HCT116 (cell line): ENCODE data around the gene KIFC3. TPM values are rescaled to one million over a fixed set of nuclear protein-coding genes. Genes with fewer than 3 reads are reported as not detected.

ENCODE experiments used
- ATAC-seq: fragments of 200-7000 bp; cut with Tn5 transposase; 2 replicates; pipeline ENCODE4 v1.9.1; 2020; ENCODE audit warnings: mild to moderate bottlenecking, moderate library complexity
- BruUV-seq: library from RNA; stranded (reverse); fragments of 400-500 nt; replicated peaks from 2 replicates; lab custom pipeline; 2021; lab: Mats Ljungman, UMichigan
- CTCF ChIA-PET: fragments of 300-600 bp; sonication (Branson Sonifier 250); formaldehyde crosslinking; loops from one replicate; lab custom pipeline; 2021; ENCODE audit warnings: antibody characterized with exemption; lab: Charles Lee
- POLR2A ChIA-PET: fragments of 300-600, 350-600 bp; sonication (Branson Sonifier 250); formaldehyde crosslinking; loops from one replicate; lab custom pipeline; 2021; ENCODE audit warnings: antibody characterized with exemption; lab: Charles Lee
- RAD21 ChIA-PET, 2 experiments: fragments of 300-600 bp; sonication (Branson Sonifier 250); formaldehyde crosslinking; loops; one replicate each; lab custom pipeline; 2023; ENCODE audit warnings: low total read pairs in 2 of 2; ENCODE audit not compliant: uncharacterized antibody in 2 of 2, unreplicated experiment in 2 of 2, low non-redundant PET in 1 of 2; lab: Charles Lee
- DNase-seq: peaks from one replicate; pipeline ENCODE4 v3.0.0-alpha.2; 2010; ENCODE audit warnings: low read depth, low spot score
- H2AFZ ChIP-seq: fragments of 200-600 bp; shearing (Covaris generic), sonication (generic); 2 replicates; pipeline ENCODE4 v1.6.1; 2017; ENCODE audit warnings: low read depth, mixed run types, mixed read lengths, antibody characterized with exemption, low read length; ENCODE audit not compliant: poor library complexity, severe bottlenecking
- H3K27ac ChIP-seq: 2 replicates; pipeline ENCODE4 v1.5.1; 2012; ENCODE audit warnings: low read depth, low read length
- H3K27me3 ChIP-seq: fragments of 200-600 bp; sonication (generic); 2 replicates; pipeline ENCODE4 v1.6.1; 2016; ENCODE audit warnings: mixed run types, low read length, mixed read lengths; ENCODE audit not compliant: insufficient read depth
- H3K36me3 ChIP-seq, 2 experiments: fragments of 200-500 bp in 1 of 2; fragments of 200-600 bp in 1 of 2; sonication (Bioruptor generic) in 1 of 2; sonication (generic) in 1 of 2; 2 replicates each; pipeline versions ENCODE4 v1.5.1 to v1.6.1; 2014 to 2016; ENCODE audit warnings: low read length in 2 of 2, inconsistent platforms in 1 of 2, mixed read lengths in 1 of 2, mixed run types in 1 of 2; ENCODE audit not compliant: insufficient read depth in 2 of 2, control insufficient read depth in 1 of 2
- H3K4me1 ChIP-seq, 2 experiments: fragments of 200-600 bp in 1 of 2; sonication (generic) in 1 of 2; 2 replicates each; pipeline versions ENCODE4 v1.5.1 to v1.6.1; 2012 to 2017; ENCODE audit warnings: low read length in 2 of 2, inconsistent platforms in 1 of 2, mild to moderate bottlenecking in 1 of 2, mixed read lengths in 1 of 2, mixed run types in 1 of 2, moderate library complexity in 1 of 2; ENCODE audit not compliant: insufficient read depth in 2 of 2, control insufficient read depth in 1 of 2
- H3K4me2 ChIP-seq: fragments of 200-600 bp; sonication (generic); 2 replicates; pipeline ENCODE4 v1.6.1; 2017; ENCODE audit warnings: mixed run types, low read length, mixed read lengths
- H3K4me3 ChIP-seq, 2 experiments: fragments of 200-600 bp in 1 of 2; sonication (generic) in 1 of 2; replicated peaks in 1 of 2; 2 replicates each; pipeline ENCODE4 v1.5.1; 2011 to 2016; ENCODE audit warnings: low read length in 2 of 2, control low read depth in 1 of 2, low read depth in 1 of 2, mild to moderate bottlenecking in 1 of 2, mixed read lengths in 1 of 2, mixed run types in 1 of 2
- H3K79me2 ChIP-seq: fragments of 200-600 bp; sonication (generic); 2 replicates; pipeline ENCODE4 v1.6.1; 2017; ENCODE audit warnings: mild to moderate bottlenecking, mixed run types, low read length, moderate library complexity, mixed read lengths; ENCODE audit not compliant: insufficient read depth
- H3K9ac ChIP-seq: fragments of 200-600 bp; sonication (generic); 2 replicates; pipeline ENCODE4 v1.6.1; 2016; ENCODE audit warnings: low read length, mixed read lengths
- H3K9me2 ChIP-seq: fragments of 200-600 bp; sonication (generic), shearing (Covaris generic); 2 replicates; pipeline ENCODE4 v1.6.1; 2017; ENCODE audit warnings: mixed run types, mild to moderate bottlenecking, moderate library complexity; ENCODE audit not compliant: insufficient read depth
- H3K9me3 ChIP-seq, 2 experiments: fragments of 200-500 bp in 1 of 2; fragments of 200-600 bp in 1 of 2; sonication (Bioruptor generic) in 1 of 2; sonication (generic) in 1 of 2; 2 replicates each; pipeline ENCODE4 v1.6.1; 2014 to 2017; ENCODE audit warnings: low read length in 2 of 2, mixed read lengths in 2 of 2, inconsistent platforms in 1 of 2, low read depth in 1 of 2, mild to moderate bottlenecking in 1 of 2, mixed run types in 1 of 2, moderate library complexity in 1 of 2; ENCODE audit not compliant: control insufficient read depth in 1 of 2, insufficient read depth in 1 of 2
- H4K20me1 ChIP-seq: fragments of 200-600 bp; sonication (generic), shearing (Covaris generic); 2 replicates; pipeline ENCODE4 v1.6.1; 2017; ENCODE audit warnings: mixed run types, mild to moderate bottlenecking, moderate library complexity; ENCODE audit not compliant: insufficient read depth
- ATF3 ChIP-seq: IDR thresholded peaks from 2 replicates; pipeline ENCODE4 v1.6.1; 2012
- CBX3 ChIP-seq: IDR thresholded peaks from 2 replicates; pipeline ENCODE4 v1.6.1; 2012; ENCODE audit warnings: low read depth
- CEBPB ChIP-seq: IDR thresholded peaks from 2 replicates; pipeline ENCODE4 v1.6.1; 2012; ENCODE audit warnings: low read depth
- CTCF ChIP-seq, 3 experiments: fragments of 200-600 bp in 1 of 3; sonication (generic) in 1 of 3; IDR thresholded peaks in 2 of 3; conservative IDR thresholded peaks in 1 of 3; 2 replicates each; pipeline ENCODE4 v1.5.1; 2012 to 2017; ENCODE audit warnings: low read depth in 2 of 3, low read length in 2 of 3, antibody characterized with exemption in 1 of 3, borderline replicate concordance in 1 of 3, control low read depth in 1 of 3, mild to moderate bottlenecking in 1 of 3, mixed read lengths in 1 of 3, mixed run types in 1 of 3, moderate library complexity in 1 of 3; ENCODE audit not compliant: insufficient read depth in 1 of 3
- EGR1 ChIP-seq: IDR thresholded peaks from 2 replicates; pipeline ENCODE4 v1.6.1; 2012; ENCODE audit warnings: low read depth
- ELF1 ChIP-seq: IDR thresholded peaks from 2 replicates; pipeline ENCODE4 v1.6.1; 2012; ENCODE audit warnings: low read depth, borderline replicate concordance
- EZH2phosphoT487 ChIP-seq: fragments of 200-600 bp; IDR thresholded peaks from 2 replicates; pipeline ENCODE4 v1.6.1; 2018; ENCODE audit warnings: antibody characterized with exemption, borderline replicate concordance
- FOSL1 ChIP-seq: IDR thresholded peaks from 2 replicates; pipeline ENCODE4 v1.6.1; 2012; ENCODE audit warnings: low read depth
- JUND ChIP-seq: IDR thresholded peaks from 2 replicates; pipeline ENCODE4 v1.6.1; 2012
- MAX ChIP-seq: IDR thresholded peaks from 2 replicates; pipeline ENCODE4 v1.6.1; 2012
- POLR2AphosphoS5 ChIP-seq: IDR thresholded peaks from 2 replicates; pipeline ENCODE4 v1.6.1; 2011; ENCODE audit warnings: mild to moderate bottlenecking, low read depth, low read length, moderate library complexity
- REST ChIP-seq: IDR thresholded peaks from 2 replicates; pipeline ENCODE4 v1.6.1; 2012; ENCODE audit warnings: low read depth
- SP1 ChIP-seq: IDR thresholded peaks from 2 replicates; pipeline ENCODE4 v1.6.1; 2012; ENCODE audit warnings: low read depth
- ZFX ChIP-seq: fragments of 450-650 bp; IDR thresholded peaks from 2 replicates; pipeline ENCODE4 v1.6.1; 2017
- intact Hi-C: fragments of 100-400 bp; cut with micrococcal nuclease; formaldehyde crosslinking; loops from 2 replicates; pipeline ENCODE4 v1.10.0; 2022
- total RNA-seq: library from RNA; stranded (reverse); gene quantifications from one replicate; pipeline ENCODE4 v1.2.1, GENCODE V29; 2021; ENCODE audit not compliant: unreplicated experiment

The KIFC3 gene
- total RNA-seq, 1 experiment from 2014 or later = 31.9 TPM

GRCh38 chr16:57749101-57749692 lies 53.1 kb downstream of the KIFC3 start:
- TF ChIP-seq FOSL1 = no peak
- no peak for TF ChIP-seq CTCF (IDR thresholded peaks at IDR 0.05 in 2 of 3, conservative IDR thresholded peaks at IDR 0.05 in 1 of 3; ENCODE audit: borderline replicate concordance in 1 of 3, insufficient read depth in 1 of 3, low read depth in 2 of 3, low read length in 2 of 3)
- no peak for TF ChIP-seq MAX
- TF ChIP-seq EGR1 = no peak
- TF ChIP-seq POLR2AphosphoS5 = no peak
- TF ChIP-seq REST = no peak
- TF ChIP-seq EZH2phosphoT487 = no peak
- TF ChIP-seq SP1 = no peak
- no peak for TF ChIP-seq ZFX
- no peak for TF ChIP-seq JUND
- no peak for TF ChIP-seq CEBPB
- TF ChIP-seq ATF3 = no peak
- no peak for TF ChIP-seq CBX3
- no peak for TF ChIP-seq ELF1
- CTCF ChIA-PET = no interaction called here
- Histone ChIP-seq H3K9me3 (no peaks in the 10 kb centered on the region), H3K4me3 (no peak overlapping the region), H2AFZ (no peak overlapping the region), H3K27ac (no peak overlapping the region), H3K36me3 (no peaks in the 10 kb centered on the region), H3K9me2 (no peaks in the 10 kb centered on the region), H3K9ac (no peak overlapping the region), H3K79me2 (no peaks in the 10 kb centered on the region), H4K20me1 (no peaks in the 10 kb centered on the region), H3K27me3 (no peaks in the 10 kb centered on the region), H3K4me1 (no peaks in the 10 kb centered on the region), H3K4me2 (no peak overlapping the region)
- no TSS peak for BruUV-seq
- no peak for DNase-seq
- RAD21 ChIA-PET = no interaction called here
- POLR2A ChIA-PET = no interaction called here
- intact Hi-C loops = no loop called here
- ATAC-seq = no peak
